GM06990 (cell line): ENCODE measurements around the gene SPINT2.

Experiments
- DNase-seq: peaks from one replicate; pipeline ENCODE4 v3.0.0-alpha.2; 2011; ENCODE audit not compliant: insufficient read length; ENCODE audit errors: extremely low read depth
- H3K27me3 ChIP-seq: replicated peaks from 2 replicates; pipeline ENCODE4 v1.6.0; 2011; ENCODE audit warnings: low read length; ENCODE audit not compliant: control insufficient read depth, insufficient read depth
- H3K36me3 ChIP-seq: 2 replicates; pipeline ENCODE4 v1.5.1; 2011; ENCODE audit warnings: low read length; ENCODE audit not compliant: control insufficient read depth, insufficient read depth
- H3K4me3 ChIP-seq: replicated peaks from 2 replicates; pipeline ENCODE4 v1.5.1; 2011; ENCODE audit warnings: low read depth, mild to moderate bottlenecking, control low read depth, low read length
- CTCF ChIP-seq: IDR thresholded peaks from 2 replicates; pipeline ENCODE4 v1.5.1; 2011; ENCODE audit warnings: low read length, control low read depth, mild to moderate bottlenecking, inconsistent platforms; ENCODE audit not compliant: insufficient read depth, poor library complexity, severe bottlenecking

The SPINT2 gene

GRCh38 chr19:38288123-38288855 lies 23.9 kb downstream of the SPINT2 start:
- no peak for TF ChIP-seq CTCF
- Histone ChIP-seq H3K36me3 (no peaks in the 10 kb centered on the region), H3K4me3 (no peak overlapping the region), H3K27me3 (no peaks in the 10 kb centered on the region)
- no peak for DNase-seq

GRCh38 chr19:38289955-38290354 lies 25.6 kb downstream of the SPINT2 start:
- TF ChIP-seq CTCF: no peak
- Histone ChIP-seq H3K4me3 (no peak overlapping the region), H3K27me3 (no peaks in the 10 kb centered on the region), H3K36me3 (no peaks in the 10 kb centered on the region)
- DNase-seq: no peak

- no peaks in the 10 kb centered on the region for H3K36me3 ChIP-seq
- no peak for DNase-seq
- TF ChIP-seq CTCF: no peak
- no peak overlapping the region for H3K4me3 ChIP-seq
- H3K27me3 ChIP-seq: no peaks in the 10 kb centered on the region
These were observed 26.3 kb downstream of the SPINT2 start for GRCh38 chr19:38290631-38291147.

GRCh38 chr19:38291855-38292254 lies 27.5 kb downstream of the SPINT2 start:
- no peak for DNase-seq
- no peak for TF ChIP-seq CTCF
- H3K4me3 ChIP-seq: no peak overlapping the region
- H3K36me3 ChIP-seq: no peaks in the 10 kb centered on the region
- no peaks in the 10 kb centered on the region for H3K27me3 ChIP-seq

- Histone ChIP-seq H3K4me3 (no peak overlapping the region), H3K36me3 (no peaks in the 10 kb centered on the region), H3K27me3 (no peaks in the 10 kb centered on the region)
- DNase-seq: no peak
- TF ChIP-seq CTCF: no peak
These were observed 28.9 kb downstream of the SPINT2 start for GRCh38 chr19:38293281-38293680.
